Right renal pelvis (tissue), 4 donors: ENCODE data around the gene FAM171A2. TPM values are rescaled to one million over a fixed set of nuclear protein-coding genes. Genes with fewer than 3 reads are reported as not detected.

Source experiments
- DNase-seq, 4 donors: peaks; one replicate each; pipeline ENCODE4 v3.0.0-alpha.2; 2013; ENCODE audit warnings: low read depth in 4 of 4, low spot score in 3 of 4, missing footprints in 1 of 4
- polyA plus RNA-seq, 4 donors: library from polyadenylated mRNA; unstranded; fragments of 120-200 nt; gene quantifications; one replicate each; pipeline ENCODE4 v1.2.1, GENCODE V29; 2013; ENCODE audit not compliant: insufficient read length in 4 of 4

The FAM171A2 gene
- polyA plus RNA-seq, 4 donors: 35.1 to 53.2 (median 36.1) TPM

DNA sequence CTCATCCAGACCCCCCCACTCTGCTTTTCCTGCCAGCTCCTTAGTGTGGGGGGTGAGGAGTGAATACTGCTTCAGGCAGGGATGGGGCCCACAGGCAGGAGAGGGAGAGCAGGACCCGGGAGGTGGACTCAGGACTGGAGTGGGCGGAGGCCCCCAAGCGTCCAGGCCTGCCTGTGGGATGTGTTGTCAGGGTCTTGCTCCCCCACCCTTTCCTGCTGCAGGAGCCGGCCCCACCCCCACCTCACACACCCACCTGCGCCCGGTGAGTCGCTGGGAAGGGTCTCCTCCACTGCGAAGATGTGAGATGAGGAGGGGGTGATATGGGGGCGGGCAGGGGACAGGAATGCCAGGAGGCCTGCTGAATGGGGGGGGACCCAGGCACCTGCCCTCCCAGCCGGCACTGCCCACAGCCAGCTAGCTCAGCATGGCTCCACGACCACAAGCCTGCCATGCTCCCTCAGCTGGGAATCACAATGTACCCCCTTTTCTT, 1.1 kb downstream of the FAM171A2 start:
- DNase-seq: no peak

DNA sequence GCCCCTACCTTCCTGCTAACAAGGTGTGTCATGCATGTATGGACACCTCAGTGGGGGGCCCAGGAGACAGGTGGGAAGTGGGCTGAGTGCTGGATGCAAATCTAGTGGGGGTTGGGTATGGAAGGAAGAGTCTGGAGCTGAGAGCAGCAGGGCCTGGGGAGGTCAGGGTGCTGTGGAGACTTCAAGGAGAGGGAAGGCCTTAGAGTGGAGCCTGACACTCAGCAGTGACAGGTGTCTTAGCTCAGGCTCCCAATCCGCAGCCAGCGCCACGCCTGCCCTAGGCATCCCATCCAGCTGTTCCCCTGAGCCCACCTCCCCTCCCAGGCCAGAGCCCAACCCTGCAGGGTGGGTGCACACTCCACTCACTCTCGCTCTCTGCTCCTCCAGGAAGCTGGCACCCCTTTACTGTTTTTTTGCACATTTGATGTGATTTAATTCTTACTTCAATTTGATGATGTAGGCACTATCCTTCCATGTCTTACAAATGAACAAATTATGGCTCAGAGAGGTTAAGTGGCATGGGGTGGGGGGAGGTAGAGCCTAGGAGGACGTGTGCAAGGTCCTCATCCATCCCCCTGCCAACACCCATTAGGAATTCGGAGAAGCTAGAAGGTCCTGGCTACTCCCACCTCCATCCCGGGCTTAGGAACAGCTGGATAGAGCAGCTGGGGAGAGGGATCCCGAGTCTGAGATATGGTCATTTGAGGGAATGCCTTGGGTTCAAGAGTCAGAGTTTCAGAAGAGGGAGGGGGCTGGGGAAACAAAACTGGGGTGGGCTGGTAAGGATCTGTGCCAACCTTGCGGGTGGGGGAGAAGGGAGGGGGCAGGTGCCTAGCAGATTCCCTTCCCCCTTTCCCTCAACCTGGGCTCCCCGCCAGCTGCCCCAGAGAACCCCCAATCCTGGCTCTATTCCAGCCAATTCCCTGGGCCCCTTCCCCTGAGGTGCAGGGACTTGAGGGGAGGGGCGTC, 2.1 kb downstream of the FAM171A2 start:
- DNase-seq: no peak

DNA sequence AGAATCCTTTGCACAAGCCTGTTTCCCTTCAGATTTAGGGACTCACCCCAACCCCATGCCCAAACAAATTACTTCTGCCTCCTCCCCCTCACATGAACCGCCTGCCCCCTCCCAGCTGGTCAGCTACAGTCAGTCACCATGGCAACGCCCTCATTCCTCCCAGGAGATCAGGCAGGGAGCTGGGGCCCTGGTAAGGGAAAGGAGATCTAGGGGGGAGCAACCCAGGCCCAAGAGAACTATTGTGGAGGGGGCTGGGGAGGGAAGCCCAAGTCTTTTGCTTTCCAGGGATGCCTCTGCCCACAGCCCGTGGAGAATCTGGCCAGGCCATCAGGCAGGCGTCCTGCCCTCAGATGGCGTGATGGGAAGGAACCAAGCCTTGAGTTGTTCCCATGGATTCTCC, 2.8 kb downstream of the FAM171A2 start:
- DNase-seq: peak in 1 of 4 donors; percentile 81

DNA sequence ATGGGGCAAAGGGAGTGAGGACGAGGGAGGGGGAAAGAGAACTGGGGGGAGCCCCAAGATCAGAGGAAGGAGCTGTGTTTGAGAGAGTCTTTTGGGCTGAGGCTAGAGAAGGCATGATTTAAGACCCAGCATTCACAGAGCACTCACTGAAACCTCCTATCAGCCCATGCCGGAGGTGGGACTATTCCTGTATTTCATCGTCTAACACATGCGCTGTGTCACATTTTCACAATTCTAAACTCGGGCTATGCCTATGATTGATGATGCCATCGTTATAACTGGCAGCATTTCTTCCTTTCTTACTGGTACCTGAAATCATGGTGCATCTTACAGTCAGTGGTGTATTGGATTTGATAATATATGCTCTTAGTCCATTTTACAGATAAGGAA, 3.5 kb downstream of the FAM171A2 start:
- DNase-seq: no peak

DNA sequence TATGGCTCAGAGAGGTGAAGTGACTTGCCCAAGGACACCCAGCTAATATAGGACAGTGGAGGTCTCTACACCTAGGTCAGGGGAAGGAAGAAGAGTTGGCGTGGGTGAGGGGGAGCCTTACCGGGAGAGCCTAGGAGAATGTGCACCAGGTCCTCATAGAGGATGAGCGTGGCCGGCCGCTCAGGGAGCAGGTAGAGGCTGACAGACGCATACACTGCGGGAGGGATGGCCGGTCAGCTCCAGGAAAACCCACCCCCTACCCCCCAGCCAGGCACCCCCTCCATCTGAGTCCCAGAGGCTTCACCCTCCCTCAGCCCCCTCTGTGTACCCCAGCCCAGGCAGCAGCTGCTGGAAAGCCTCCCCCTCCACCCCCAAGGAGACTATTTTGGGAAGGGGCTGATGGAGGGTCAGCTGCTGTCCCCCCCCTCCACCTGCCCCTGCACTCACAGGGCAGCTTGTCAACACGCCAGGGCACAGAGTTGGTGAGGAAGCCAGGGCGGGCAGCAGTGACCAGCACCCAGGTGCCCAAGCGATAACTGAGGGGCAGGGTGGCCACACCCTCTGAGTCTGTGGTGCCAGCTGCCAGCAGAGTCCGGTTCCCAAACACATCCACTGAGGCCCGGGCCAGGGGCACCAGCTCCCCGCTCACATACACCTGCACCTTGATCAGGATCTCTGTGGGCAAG, 4.1 kb downstream of the FAM171A2 start:
- no peak for DNase-seq

DNA sequence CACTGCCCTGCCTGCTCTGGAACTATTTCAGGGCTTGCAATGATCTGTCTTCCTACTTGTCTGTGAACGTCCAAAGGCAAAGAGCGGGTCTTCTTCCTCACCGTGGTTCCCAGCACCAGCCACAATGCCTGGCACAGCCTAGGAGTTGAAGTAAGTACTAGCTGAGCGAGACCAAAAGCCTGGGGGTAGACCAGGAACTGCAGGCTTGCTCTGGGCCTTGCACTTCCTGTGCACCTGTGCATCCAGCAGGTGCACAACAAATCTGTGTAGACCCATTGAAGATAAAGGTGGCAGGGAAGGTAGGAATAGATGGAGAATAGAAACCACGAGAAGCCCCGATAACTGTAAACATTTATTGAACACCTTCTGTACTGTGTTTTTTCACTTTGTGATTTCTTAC, 4.6 kb downstream of the FAM171A2 start:
- DNase-seq: no peak

DNA sequence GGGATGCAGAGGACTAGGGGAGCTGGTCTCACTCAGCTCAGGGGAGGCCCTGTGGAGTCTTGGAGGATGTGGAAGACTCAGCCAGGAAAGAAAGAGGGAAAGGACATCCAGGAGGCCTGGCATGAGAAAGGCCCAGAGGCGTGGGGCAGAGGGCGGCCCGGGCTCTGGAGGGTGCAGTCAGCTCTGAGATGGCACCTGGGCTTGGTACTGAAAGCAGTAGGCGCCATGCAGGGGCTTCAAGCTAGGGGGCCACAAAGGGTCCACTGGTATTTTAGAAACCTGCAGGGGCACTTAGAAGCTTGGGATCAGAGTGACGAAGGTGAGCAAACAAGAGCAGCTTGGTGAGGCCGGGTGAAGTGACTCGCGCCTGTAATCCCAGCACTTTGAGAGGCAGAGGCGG, 5.6 kb downstream of the FAM171A2 start:
- no peak for DNase-seq

DNA sequence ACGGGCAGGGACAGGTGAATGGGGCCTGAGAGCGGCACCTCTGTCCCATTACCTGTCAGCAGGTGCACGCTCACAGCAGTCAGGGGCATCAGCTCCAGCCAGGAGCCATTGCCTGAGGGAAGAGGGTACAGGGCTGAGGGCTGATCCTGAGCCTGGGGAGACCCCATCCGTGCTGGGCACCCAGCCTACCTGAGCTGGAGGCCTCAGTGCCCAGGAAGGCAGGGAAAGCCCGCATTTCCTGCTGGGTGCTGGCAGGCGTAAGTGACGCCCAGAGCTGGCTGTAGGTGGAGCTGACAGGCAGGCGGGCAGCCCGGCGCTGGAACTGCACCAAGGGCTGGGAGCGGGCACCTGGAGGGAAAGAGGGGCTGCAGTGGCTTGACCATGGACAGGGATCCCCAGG, 7.4 kb downstream of the FAM171A2 start:
- DNase-seq: no peak

DNA sequence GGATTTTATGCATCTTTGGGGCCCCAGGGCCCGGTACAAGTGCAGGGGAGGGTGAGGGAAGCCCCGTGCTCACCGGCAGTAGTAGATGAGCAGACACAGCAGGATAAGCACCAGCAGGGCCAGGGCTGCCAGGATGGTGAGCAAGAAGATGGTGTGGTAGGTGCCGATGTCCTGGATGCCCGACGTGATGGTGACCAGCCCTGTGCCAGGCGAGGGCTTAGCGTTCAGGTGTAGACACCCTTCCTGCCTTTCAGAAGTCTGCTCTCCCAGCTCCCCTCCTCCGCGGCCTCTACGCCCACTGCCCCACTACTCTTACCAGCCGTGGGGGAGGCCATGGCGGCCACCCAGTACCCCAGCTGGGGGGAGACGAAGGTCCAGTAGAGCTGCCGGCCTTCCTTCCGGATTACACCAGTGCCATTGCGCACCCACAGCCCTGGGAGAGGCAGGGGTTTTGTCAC, 8.0 kb downstream of the FAM171A2 start:
- no peak for DNase-seq

DNA sequence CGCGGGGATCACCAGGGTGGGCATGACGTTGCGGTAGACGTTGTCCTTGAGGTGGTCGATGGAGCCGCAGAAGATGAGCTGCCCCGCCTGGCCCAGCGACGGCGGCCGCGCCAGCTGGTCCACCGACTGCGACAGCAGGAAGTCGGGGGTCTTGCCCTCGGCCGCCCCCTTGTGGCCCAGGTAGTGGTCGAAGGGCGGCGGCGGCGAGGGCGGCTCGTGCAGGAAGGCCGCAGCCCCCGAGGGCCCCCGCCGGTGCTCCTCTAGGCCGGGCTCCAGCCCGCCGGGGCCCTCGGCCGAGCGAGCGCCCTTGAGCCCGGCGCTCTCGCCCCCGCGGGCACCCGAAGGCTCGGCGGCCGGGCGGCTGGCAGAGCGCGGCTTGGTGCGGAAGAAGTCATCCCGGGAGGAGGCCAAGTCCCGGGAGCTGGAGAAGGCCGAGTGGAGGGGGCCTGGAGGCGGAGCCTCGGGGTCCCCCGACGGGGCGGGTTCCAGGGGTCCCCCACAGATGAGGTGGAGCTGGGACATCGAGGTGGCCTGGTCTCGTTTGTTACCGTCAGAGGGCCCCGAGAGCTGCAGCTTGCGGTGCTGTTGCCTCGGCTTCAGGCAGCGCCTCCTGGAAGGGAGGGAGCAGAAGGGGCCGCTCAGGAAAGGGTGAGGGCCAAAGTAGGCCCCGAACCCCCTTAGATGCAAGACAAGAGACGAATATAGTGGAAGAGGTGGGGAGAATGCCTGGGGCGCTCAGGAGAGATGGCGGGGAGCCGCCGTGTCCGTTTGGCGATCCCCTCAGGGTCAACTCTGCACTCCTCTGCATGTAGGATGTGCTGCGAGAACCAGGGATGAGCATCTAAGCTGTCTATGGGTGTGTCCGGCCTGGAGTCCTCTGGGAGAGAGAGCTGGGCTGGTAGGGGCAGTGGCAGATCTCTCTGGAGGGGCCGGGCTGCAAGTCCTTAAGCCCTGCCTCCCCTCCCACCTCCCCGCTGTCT, 8.8 kb downstream of the FAM171A2 start:
- DNase-seq: no peak

DNA sequence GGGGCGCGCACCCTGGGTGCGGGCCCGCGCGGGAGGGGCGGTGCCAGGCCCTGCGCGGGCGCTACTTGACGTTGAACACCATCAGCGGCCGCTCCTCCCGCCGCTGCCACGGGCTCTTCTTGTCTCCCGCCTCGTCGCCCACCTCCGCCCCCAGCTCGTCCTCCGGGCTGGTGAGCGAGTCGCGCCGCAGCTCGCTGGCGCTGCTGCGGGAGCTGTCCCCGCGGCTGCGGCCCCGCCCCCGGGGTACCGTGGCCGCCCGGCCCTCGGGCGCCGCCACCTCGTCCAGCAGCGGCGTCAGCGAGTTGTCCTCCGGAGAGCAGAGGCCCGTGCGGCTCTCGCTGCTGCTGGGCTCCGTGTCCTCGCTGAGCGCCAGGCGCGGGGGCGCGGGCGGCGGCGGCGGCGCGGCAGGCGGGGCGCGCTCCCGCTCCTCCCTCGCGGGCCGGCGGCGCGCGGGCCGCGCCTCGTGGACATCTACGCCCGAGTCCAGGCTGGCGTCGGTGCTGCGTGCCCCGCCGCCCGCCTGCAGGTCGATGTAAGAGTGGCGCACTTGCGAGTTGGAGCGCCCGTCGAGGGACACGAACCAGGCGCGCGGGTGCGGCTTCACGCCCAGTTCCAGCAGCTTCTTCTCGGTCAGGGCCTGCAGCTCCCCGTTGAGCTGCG, 9.9 kb downstream of the FAM171A2 start:
- DNase-seq: no peak

DNA sequence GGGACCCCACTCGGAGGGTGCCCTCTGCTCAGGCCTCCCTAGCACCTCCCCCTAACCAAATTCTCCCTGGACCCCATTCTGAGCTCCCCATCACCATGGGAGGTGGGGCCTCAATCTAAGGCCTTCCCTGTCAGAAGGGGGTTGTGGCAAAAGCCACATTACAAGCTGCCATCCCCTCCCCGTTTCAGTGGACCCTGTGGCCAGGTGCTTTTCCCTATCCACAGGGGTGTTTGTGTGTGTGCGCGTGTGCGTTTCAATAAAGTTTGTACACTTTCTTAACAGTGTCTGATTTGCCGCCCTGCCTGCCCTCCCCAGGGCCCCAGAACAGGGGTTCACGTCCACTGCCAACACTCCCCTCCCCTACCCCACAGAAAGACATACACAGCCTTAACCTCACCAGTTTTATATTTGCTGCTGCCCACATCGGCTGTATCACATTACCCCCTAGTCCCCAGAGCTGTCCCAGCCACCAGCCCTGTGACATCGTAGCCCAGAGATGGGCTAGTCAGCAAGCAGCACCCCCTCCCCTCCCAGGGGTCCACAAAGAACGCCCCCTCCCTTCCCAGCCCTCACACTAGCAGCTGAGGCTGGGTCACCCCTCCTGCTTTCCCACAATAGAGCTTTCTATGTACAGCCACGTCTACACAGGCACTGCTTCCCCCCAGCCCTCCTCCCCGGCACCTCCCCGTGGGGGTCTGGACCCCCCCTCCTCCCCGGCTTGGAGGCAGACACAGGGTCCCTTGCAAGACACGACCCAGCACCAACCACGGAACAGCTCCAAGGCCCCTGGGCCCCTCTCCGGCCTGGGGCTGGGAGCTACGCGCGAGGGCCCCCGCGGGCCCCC, 10.6 kb downstream of the FAM171A2 start:
- DNase-seq: no peak

DNA sequence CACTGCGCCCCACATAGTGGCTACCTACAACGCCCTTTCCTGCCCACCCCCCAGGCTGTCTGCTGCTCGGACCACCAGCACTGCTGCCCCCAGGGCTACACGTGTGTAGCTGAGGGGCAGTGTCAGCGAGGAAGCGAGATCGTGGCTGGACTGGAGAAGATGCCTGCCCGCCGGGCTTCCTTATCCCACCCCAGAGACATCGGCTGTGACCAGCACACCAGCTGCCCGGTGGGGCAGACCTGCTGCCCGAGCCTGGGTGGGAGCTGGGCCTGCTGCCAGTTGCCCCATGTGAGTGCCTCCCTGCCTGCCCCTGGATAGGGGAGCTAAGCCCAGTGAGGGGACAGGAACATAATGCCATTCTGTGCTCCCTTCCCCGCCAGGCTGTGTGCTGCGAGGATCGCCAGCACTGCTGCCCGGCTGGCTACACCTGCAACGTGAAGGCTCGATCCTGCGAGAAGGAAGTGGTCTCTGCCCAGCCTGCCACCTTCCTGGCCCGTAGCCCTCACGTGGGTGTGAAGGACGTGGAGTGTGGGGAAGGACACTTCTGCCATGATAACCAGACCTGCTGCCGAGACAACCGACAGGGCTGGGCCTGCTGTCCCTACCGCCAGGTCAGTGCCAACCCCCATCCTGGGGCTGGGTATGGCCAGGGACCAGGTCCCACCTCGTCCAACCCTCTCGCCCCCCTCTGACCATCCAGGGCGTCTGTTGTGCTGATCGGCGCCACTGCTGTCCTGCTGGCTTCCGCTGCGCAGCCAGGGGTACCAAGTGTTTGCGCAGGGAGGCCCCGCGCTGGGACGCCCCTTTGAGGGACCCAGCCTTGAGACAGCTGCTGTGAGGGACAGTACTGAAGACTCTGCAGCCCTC, 11.5 kb downstream of the FAM171A2 start:
- no peak for DNase-seq

DNA sequence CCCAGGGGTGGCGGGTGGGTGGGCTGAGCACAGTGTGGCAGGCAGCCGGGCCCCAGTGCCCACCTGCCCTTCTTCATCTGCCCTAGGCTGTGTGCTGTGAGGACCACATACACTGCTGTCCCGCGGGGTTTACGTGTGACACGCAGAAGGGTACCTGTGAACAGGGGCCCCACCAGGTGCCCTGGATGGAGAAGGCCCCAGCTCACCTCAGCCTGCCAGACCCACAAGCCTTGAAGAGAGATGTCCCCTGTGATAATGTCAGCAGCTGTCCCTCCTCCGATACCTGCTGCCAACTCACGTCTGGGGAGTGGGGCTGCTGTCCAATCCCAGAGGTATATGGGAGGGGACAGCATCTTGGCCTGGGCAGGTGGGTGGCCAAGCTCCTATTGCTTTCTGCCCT, 12.2 kb downstream of the FAM171A2 start:
- no peak for DNase-seq

DNA sequence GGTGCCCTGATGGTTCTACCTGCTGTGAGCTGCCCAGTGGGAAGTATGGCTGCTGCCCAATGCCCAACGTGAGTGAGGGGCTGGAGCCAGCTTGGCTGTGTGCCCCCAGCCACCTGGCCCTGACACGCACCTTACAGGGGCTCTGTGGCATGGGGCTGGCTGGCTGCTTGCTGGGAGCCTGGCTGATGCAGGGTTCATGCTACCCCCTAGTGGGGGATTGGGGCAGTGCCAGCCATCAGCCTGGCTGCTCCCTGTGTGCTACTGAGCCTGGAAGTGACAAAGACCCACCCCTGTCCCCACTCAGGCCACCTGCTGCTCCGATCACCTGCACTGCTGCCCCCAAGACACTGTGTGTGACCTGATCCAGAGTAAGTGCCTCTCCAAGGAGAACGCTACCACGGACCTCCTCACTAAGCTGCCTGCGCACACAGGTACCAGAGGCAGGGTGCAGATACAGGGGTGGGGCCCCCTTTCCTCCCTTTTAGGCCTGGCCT, 12.9 kb downstream of the FAM171A2 start:
- DNase-seq: peak in 1 of 4 donors; percentile 36

DNA sequence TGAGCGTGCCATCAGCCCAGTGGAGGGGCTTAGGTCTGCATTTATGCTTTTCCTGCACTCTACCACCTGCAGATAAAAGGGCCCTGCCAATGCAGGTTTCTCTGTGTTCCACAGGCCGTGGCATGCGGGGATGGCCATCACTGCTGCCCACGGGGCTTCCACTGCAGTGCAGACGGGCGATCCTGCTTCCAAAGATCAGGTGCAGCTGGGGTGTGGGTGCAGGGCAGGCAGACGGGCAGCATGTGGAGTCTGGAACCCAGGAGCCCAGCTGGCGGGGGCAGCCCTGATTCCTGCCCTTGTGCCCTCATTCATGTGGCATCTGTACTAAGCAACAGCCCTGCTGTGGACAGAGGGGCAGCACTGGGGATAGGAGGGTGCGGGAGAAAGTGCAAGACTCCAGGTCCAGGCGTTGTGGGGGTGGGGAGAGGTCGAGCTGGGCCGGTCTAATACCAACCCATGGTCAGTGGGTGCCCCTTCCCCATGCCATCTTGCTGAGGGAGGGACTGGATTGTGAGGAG, 14.0 kb downstream of the FAM171A2 start:
- no peak for DNase-seq

DNA sequence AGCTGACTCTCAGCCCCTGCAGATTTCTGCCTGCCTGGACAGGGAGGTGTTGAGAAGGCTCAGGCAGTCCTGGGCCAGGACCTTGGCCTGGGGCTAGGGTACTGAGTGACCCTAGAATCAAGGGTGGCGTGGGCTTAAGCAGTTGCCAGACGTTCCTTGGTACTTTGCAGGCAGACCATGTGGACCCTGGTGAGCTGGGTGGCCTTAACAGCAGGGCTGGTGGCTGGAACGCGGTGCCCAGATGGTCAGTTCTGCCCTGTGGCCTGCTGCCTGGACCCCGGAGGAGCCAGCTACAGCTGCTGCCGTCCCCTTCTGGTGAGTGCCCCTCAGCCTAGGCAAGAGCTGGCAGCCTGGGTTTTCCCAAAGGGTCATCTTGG, 14.7 kb downstream of the FAM171A2 start:
- DNase-seq: no peak
